ENCODE data around the gene ATF4. TPM values are rescaled to one million over a fixed set of nuclear protein-coding genes. Genes with fewer than 3 reads are reported as not detected.

The ATF4 gene
- polyA plus RNA-seq, 1 donor: 261 TPM

GRCh38 chr22:39487826-39488520 is 32.4 kb upstream of the ATF4 start:
- DNase-seq: no peak

GRCh38 chr22:39488563-39489083 is 31.7 kb upstream of the ATF4 start:
- DNase-seq: no peak

DNA sequence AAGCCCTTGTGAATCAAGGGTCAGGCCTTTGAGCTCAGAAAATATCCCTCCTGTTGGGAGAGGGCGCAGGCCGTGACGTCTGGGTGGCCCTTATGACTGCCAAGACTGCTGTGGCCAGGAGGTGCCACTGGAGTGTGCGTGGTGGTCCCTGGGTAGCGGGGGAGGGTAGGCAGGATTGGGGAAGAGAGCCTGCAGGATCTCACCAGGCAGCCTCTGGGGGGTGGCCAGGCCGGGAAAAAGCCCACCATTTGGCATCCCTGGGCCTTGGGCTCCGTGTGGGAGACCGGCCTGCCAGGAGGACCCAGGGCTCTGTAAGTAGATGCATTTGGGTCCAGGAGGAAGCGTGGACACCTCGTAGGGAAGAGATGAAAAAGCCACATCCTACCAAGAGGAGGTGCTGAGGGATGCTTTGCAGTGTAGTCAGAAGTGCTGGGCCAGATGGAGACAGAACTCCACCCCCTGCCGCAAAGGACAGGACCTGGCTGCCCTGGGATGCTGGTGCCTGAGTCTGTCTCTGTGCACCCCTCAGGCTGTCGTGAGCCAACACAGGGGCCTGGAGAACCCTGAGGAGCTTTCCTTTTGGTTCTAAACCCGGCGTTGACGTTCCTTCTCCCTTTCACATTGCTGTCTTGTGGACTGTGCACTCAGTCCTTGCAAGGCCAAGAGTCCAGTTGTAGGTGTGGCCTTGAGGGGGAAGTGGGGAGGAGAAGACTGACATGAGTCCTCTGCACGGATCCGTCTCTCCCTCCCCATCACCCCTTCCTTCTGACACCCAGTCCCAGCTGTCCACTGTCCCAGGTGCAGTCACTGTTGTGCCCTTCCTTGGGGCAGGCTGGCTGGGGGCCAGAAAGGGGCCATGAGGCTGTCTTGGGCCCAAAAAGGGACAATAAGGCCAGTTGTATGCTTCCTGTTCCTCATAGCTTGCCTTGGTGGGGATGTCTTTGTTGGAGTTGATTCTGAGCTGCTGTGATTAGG is 31.0 kb upstream of the ATF4 start:
- DNase-seq: no peak

- no peak for DNase-seq
Measured at GRCh38 chr22:39490135-39490798, 30.1 kb upstream of the ATF4 start.

GRCh38 chr22:39490966-39491680 is 29.2 kb upstream of the ATF4 start:
- DNase-seq: no peak

- no peak for DNase-seq
Measured at GRCh38 chr22:39491696-39492095, 28.7 kb upstream of the ATF4 start.

- no peak for DNase-seq
Measured at GRCh38 chr22:39492186-39492585, 28.2 kb upstream of the ATF4 start.

- no peak for DNase-seq
Measured at GRCh38 chr22:39493759-39494158, 26.6 kb upstream of the ATF4 start.

DNA sequence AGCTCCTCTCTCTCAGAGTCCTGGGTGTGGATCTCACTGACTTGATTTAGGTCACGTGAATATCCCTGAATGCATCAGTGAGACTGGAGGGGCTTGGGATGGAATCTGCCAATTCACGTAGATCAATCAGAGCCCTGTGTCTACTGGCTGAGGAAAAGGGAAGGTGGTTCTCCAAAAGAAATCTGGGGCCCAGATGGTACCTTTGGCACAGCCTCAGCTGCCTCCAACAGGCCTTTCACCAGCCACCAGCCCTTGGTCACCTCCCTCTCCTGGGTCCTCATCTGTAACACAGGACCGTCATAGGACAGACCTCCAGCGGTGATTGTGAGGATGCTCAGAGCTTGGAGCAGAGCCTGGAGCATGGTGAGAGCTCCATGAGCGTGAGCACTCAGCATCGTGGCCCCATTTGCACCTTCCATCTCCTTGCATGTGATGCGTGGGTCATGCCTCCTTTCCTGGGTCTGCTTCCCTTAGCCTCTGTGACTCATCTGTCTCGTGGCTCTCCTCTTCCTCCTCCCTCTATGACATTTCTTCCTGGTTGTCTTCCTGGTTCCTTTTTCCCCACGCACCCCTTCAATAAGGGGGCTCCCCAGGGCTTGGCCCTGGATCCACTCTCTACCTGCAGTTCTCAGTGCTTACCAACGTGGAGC is 25.8 kb upstream of the ATF4 start:
- no peak for DNase-seq

- DNase-seq: peak; percentile 80
Measured at GRCh38 chr22:39496131-39496838, 24.1 kb upstream of the ATF4 start.

- no peak for DNase-seq
Measured at GRCh38 chr22:39497429-39497828, 22.9 kb upstream of the ATF4 start.

- no peak for DNase-seq
Measured at GRCh38 chr22:39498368-39498767, 22.0 kb upstream of the ATF4 start.

- no peak for DNase-seq
Measured at GRCh38 chr22:39498802-39499201, 21.6 kb upstream of the ATF4 start.

DNA sequence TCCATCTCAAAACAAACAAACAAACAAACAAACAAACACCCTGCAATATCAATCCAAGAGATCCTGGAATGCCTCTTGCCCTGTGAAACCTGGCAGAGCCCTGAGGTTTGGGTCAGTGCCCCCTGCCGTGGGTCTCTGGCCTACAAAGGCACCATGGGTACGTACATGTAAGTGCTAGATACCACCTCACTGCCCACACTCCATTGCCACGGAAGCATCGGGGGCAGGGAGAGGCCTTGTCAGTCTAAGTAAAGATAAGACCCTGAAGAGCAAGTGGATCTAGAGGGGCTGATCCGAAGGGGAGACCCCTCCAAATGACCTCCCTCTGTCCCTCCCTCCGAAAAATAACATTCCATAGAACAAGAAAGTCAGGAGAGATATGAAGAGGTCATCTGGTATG is 20.3 kb upstream of the ATF4 start:
- no peak for DNase-seq

DNA sequence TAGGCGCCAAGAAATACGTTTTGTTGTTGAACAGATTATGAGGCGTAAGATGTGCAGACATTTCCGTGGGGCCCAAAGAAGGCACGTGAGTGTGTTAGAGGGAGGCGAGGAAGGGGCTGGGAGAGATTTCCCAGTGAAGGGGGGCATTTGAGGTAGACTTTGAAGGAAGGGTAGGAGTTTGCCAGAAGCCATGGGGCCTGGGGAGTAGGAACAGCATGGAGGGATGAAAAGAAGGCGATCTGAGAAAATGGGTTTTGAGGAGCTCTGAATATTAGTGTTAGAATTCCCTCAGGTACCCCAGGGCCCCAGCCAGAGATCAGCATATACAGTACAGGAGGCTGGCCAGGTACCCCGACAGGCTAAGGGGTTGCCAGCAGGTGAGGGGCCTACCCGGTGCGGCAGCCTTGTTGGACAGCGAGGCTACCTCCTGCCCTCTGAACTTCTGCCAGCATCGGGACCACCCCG is 18.7 kb upstream of the ATF4 start:
- no peak for DNase-seq

DNA sequence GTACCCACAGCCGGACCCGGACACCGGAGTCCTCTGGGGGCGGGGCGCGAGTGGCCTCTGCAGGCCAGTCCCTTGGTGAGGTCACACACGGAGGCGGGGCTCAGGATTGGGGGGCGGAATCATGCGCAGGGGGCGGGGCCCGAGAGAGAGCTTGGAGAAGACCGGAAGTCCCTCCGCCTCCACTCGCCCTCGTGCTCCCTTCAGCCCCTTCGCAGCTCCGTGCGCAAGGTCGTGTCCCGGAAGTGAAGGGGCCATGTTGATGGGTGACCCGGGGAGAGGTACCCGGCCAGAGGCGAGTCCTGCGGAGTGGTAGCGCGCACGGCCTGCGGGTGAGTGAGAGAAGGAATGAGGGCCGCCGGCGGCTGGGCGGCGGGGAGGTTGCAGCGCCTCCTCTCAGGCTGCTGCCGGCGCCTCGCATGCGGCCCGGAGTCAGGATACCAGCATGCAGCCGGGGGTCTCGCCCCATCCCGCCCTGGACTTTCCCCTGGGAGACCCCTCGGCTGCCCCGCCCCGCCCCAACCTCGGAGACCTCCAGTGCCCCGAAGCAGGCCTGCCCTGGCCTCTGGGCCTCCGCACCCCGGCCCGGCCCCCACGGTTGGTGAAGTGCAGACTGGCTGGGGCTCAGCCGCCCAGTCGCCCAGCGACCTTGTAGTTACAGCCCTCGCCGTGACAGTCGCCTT is 18.1 kb upstream of the ATF4 start, which contains the start of gene MIEF1:
TSS of gene MIEF1 (plus strand) at position 182 of the 680 bp plus-strand sequence. CDS start 9,005 bp downstream, outside the sequence.
- peak; percentile 97 for DNase-seq

GRCh38 chr22:39502789-39503409 is 17.5 kb upstream of the ATF4 start:
- no peak for DNase-seq

DNA sequence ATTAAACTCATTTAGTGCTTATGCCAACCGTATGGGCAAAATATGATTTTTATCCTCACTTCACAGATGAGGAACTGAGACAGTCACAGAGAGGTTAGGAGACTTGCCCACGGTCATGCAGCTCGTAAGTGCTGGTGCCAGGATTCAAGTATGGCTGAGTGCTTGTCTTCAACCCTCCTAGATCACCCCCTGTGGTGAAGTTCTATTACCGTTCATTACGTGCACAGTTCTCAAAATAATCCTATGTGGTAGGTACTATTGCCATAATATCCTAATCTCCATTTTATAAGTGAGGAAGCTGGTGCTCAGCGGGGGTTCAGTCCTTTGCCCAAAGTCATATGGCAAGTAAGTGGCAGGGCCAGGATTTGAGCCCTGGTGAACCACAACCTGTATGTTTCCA is 16.7 kb upstream of the ATF4 start:
- no peak for DNase-seq

- DNase-seq: no peak
Measured at GRCh38 chr22:39504071-39504470, 16.3 kb upstream of the ATF4 start.
